OCI-LY7 (cell line): ENCODE results near the gene IRGC. TPM values are rescaled to one million over a fixed set of nuclear protein-coding genes. Genes with fewer than 3 reads are reported as not detected.

Experiments used
- BruUV-seq: library from RNA; stranded (reverse); fragments of 400-500 nt; replicated peaks from 2 replicates; lab custom pipeline; 2021; lab: Mats Ljungman, UMichigan
- CTCF ChIA-PET: fragments of 300-600 bp; sonication (Branson Sonifier 250); formaldehyde crosslinking; loops from one replicate; lab custom pipeline; 2022; ENCODE audit warnings: antibody characterized with exemption; ENCODE audit not compliant: unreplicated experiment; lab: Charles Lee
- POLR2A ChIA-PET: fragments of 300-600 bp; sonication (Branson Sonifier 250); formaldehyde crosslinking; loops from one replicate; lab custom pipeline; 2022; ENCODE audit warnings: antibody characterized with exemption; lab: Charles Lee
- DNase-seq: peaks from one replicate; pipeline ENCODE4 v3.0.0-alpha.2; 2015; ENCODE audit warnings: low spot score
- H2AFZ ChIP-seq: fragments of 200-600 bp; sonication (generic), shearing (Covaris generic); 2 replicates; pipeline ENCODE4 v1.6.1; 2014; ENCODE audit warnings: mild to moderate bottlenecking, antibody characterized with exemption, low read length, moderate library complexity
- H3K27ac ChIP-seq: fragments of 200-600 bp; sonication (generic); 2 replicates; pipeline ENCODE4 v1.5.1; 2014; ENCODE audit warnings: mixed run types, low read depth, mild to moderate bottlenecking, moderate library complexity, low read length, inconsistent platforms; ENCODE audit not compliant: poor library complexity, severe bottlenecking
- H3K36me3 ChIP-seq: fragments of 200-600 bp; sonication (generic); 2 replicates; pipeline ENCODE4 v1.6.1; 2014; ENCODE audit warnings: mild to moderate bottlenecking, antibody characterized with exemption, low read length, moderate library complexity, mixed read lengths; ENCODE audit not compliant: insufficient read depth
- H3K4me1 ChIP-seq: fragments of 200-600 bp; sonication (generic); 2 replicates; pipeline ENCODE4 v1.5.1; 2014; ENCODE audit warnings: mild to moderate bottlenecking, low read length; ENCODE audit not compliant: insufficient read depth, poor library complexity, severe bottlenecking
- H3K4me2 ChIP-seq: fragments of 200-600 bp; sonication (generic); 2 replicates; pipeline ENCODE4 v1.6.1; 2014; ENCODE audit warnings: mild to moderate bottlenecking, low read length
- H3K4me3 ChIP-seq: fragments of 200-600 bp; sonication (generic); 2 replicates; pipeline ENCODE4 v1.5.1; 2014; ENCODE audit warnings: mild to moderate bottlenecking, low read depth, low read length; ENCODE audit not compliant: poor library complexity, severe bottlenecking
- H3K79me2 ChIP-seq: fragments of 200-600 bp; sonication (generic); 2 replicates; pipeline ENCODE4 v1.6.1; 2016; ENCODE audit warnings: low read depth, mild to moderate bottlenecking, low read length, moderate library complexity, mixed read lengths; ENCODE audit not compliant: insufficient read depth
- H3K9me2 ChIP-seq: fragments of 200-600 bp; sonication (generic); 2 replicates; pipeline ENCODE4 v1.6.1; 2016; ENCODE audit warnings: mild to moderate bottlenecking, low read length, mixed read lengths; ENCODE audit not compliant: insufficient read depth
- H3K9me3 ChIP-seq: fragments of 200-600 bp; sonication (generic); 2 replicates; pipeline ENCODE4 v1.6.1; 2014; ENCODE audit warnings: mild to moderate bottlenecking, mixed run types, low read length, mixed read lengths
- H4K20me1 ChIP-seq: fragments of 200-600 bp; sonication (generic); 2 replicates; pipeline ENCODE4 v1.6.1; 2014; ENCODE audit warnings: mild to moderate bottlenecking, antibody characterized with exemption, low read length, moderate library complexity, mixed read lengths; ENCODE audit not compliant: insufficient read depth
- EZH2phosphoT487 ChIP-seq: fragments of 200-600 bp; sonication (generic); IDR thresholded peaks from 2 replicates; pipeline ENCODE4 v1.6.1; 2018; ENCODE audit warnings: low read depth, borderline replicate concordance, mild to moderate bottlenecking, mixed run types, antibody characterized with exemption, low read length, moderate library complexity, mixed read lengths
- intact Hi-C: fragments of 100-400 bp; cut with micrococcal nuclease; formaldehyde crosslinking; loops from one replicate; pipeline ENCODE4 v1.10.0; 2022; ENCODE audit not compliant: unreplicated experiment
- total RNA-seq, 2 experiments: library from RNA; depleted of rRNA in 1 of 2; stranded (reverse); fragments of >200 nt in 1 of 2; shearing (Covaris generic) in 1 of 2; gene quantifications; 2 replicates each; pipeline ENCODE4 v1.2.3, GENCODE V29; 2014 to 2022
- TF ChIP-seq, protein P1 (sequence below): fragments of 200-600 bp; sonication (generic); conservative IDR thresholded peaks from 2 replicates; pipeline ENCODE4 v1.5.1; 2014; ENCODE audit warnings: mild to moderate bottlenecking, antibody characterized with exemption, low read length, moderate library complexity, mixed read lengths

The IRGC gene
- total RNA-seq, 2 experiments from 2014 or later, result not detected

DNA sequence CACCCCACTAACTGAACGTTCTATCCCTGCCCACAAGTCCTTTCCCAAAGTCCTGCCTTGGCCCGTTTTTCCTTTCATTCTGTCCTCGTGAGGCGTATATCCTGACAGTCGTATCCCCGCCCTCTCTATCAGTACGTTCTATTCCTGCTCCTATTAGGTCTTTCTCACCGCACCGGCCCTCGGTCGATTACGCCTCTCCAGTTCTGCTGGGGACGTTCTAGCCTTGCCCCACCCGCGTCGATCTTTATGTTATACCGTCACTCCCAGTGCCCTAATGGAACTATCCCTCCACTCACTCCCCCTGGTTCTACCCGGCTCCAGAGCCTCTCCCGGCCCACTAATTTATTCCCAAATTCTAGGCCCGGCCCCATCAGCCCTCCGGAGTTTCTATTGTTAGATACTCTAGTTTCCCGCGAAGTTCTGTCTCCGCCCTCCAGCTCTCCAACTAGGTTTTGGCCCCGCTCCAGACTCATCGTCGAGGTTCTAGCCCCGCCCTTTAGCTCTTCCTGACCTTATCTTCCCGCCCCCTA is 47.9 kb upstream of the IRGC start:
- Histone ChIP-seq H3K79me2 (no peaks in the 10 kb centered on the region), H3K4me3 (peak overlapping the region; percentile 36), H3K9me2 (no peaks in the 10 kb centered on the region), H3K36me3 (no peaks in the 10 kb centered on the region), H3K27ac (no peak overlapping the region), H2AFZ (peak overlapping the region; percentile 42; the same call in 1 of the 2 replicates), H3K9me3 (no peaks in the 10 kb centered on the region), H3K4me2 (peak overlapping the region; percentile 49), H3K4me1 (peaks cover 7% of the 10 kb centered on the region), H4K20me1 (no peaks in the 10 kb centered on the region)
- intact Hi-C loops, result loop anchor here (10.0 kb wide), 1 partner anchor 57 kb away; no protein-coding TSS in a partner anchor
- no TSS peak for BruUV-seq
- DNase-seq, result no peak
- TF ChIP-seq EZH2phosphoT487, result no peak
- TF ChIP-seq, protein P1, sequence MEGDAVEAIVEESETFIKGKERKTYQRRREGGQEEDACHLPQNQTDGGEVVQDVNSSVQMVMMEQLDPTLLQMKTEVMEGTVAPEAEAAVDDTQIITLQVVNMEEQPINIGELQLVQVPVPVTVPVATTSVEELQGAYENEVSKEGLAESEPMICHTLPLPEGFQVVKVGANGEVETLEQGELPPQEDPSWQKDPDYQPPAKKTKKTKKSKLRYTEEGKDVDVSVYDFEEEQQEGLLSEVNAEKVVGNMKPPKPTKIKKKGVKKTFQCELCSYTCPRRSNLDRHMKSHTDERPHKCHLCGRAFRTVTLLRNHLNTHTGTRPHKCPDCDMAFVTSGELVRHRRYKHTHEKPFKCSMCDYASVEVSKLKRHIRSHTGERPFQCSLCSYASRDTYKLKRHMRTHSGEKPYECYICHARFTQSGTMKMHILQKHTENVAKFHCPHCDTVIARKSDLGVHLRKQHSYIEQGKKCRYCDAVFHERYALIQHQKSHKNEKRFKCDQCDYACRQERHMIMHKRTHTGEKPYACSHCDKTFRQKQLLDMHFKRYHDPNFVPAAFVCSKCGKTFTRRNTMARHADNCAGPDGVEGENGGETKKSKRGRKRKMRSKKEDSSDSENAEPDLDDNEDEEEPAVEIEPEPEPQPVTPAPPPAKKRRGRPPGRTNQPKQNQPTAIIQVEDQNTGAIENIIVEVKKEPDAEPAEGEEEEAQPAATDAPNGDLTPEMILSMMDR, result no peak
- CTCF ChIA-PET, result interaction anchor here (0.6 to 1.1 kb wide), 5 partner anchors 9 to 1589 kb away, joined by 3 to 4 read pairs (median 3); no protein-coding TSS in a partner anchor
- POLR2A ChIA-PET, result interaction anchor here (0.6 to 1.0 kb wide), 6 partner anchors 9 to 427 kb away, joined by 3 to 4 read pairs (median 3); no protein-coding TSS in a partner anchor

DNA sequence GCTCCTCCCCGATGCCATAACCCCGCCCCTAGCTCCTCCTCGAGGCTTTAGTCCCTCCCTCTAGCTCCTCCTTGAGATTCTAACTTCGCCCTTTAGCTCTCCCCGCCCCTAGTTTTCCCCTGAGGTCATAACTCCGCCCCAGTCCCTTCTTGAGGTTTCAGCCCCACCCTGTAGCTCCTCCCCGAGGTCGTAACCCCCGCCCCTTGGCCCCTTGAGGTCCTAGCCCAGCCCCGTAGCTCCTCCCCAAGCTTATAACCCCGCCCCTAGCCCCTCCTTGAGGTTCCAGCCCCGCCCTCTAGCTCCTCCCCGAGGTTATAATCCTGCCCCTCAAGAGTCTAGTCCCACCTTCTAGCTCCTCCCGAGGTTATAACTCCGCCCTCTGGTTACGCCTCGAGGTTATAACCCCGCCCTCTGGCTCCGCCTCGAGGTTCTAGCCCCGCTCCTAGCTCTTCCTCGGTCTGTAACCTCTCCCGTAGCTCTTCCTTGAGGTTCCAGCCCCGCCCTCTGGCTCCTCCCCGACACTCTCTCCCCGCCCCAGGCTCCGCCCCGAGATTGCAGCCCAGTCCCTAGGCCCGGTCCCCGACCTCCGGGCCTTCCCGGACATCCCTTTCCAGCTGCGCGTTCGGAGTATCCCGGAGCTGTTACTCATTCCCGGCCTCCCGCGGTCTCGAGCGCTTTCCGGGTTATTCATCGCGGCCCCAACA is 47.3 kb upstream of the IRGC start:
- intact Hi-C loops, result loop anchor here (10.0 kb wide), 1 partner anchor 56 kb away; no protein-coding TSS in a partner anchor
- CTCF ChIA-PET, result interaction anchor here (0.6 to 1.1 kb wide), 8 partner anchors 9 to 1588 kb away, joined by 3 to 6 read pairs (median 3); no protein-coding TSS in a partner anchor
- Histone ChIP-seq H3K36me3 (no peaks in the 10 kb centered on the region), H2AFZ (peak overlapping the region; percentile 23; the same call in 1 of the 2 replicates), H3K4me2 (peak overlapping the region; percentile 49), H3K9me2 (no peaks in the 10 kb centered on the region), H3K4me3 (peak overlapping the region; percentile 35), H3K27ac (no peak overlapping the region), H3K79me2 (no peaks in the 10 kb centered on the region), H3K4me1 (peaks cover 7% of the 10 kb centered on the region), H4K20me1 (no peaks in the 10 kb centered on the region), H3K9me3 (no peaks in the 10 kb centered on the region)
- TF ChIP-seq, protein P1, result no peak
- TF ChIP-seq EZH2phosphoT487, result no peak
- peak; percentile 97 for DNase-seq
- BruUV-seq, result no TSS peak
- POLR2A ChIA-PET, result interaction anchor here (0.6 to 1.0 kb wide), 8 partner anchors 9 to 426 kb away, joined by 3 to 4 read pairs (median 3); no protein-coding TSS in a partner anchor
